ENCODE measurements around the gene CD7. TPM values are rescaled to one million over a fixed set of nuclear protein-coding genes. Genes with fewer than 3 reads are reported as not detected.

CD7 gene
- total RNA-seq, 2 experiments from 2014 or later: 284 to 295 TPM

- ChIA-PET POLR2A (interaction anchor here (0.8 to 7.6 kb wide), 3 partner anchors 10 to 60 kb away, joined by 3 to 71 read pairs (median 3); partner anchors contain the start of gene CD7), CTCF (interaction anchor here (1.2 to 4.0 kb wide), 2 partner anchors 12 to 46 kb away, joined by 3 to 14 read pairs; partner anchors contain the start of gene CD7)
Measured at GRCh38 chr17:82304826-82305726, 12.3 kb downstream of the CD7 start.

DNA sequence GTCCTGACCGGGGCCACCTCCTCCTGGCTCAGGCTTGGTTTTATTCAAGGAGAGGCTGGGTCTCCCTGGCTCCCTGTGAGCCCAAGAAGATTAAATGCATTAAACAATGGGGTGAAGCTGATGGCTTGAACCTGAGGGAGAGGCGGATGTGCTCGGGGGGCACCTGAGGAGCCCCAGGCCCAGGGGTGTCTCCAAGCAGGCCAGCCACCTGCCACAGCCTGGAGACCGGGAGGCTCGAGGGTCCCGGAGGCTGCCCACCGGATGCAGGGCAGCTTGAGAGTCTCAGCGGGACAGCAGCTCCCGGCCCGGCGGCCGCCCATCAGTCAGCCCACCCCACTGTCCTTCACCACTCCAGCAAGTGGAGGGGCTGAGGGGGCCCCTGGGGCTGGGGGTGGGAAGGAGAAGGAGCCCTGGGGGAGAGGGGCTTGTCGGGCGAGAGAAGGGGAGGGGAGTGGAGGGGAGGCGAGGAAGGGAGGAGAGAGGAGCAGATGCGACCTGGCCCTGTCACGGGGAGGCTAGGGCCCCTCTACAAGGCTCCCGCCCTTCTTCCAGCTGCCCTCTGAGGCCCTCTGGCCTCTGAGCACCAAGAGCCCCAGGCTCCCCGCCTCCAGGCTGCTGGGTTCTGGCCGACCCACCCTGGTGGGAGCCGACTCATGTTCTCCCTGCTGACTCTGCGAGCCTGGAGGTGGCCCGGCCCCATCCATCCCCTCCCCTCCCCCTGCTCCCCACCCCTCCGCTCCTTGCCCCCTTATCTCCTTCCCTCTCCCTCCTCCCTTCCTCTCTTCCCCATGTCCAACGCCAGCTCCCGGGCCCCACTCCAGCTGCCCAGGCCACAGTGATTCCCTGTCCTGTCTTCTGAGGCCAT is 13.2 kb downstream of the CD7 start:
- CTCF ChIA-PET: interaction anchor here (1.2 to 7.7 kb wide), 5 partner anchors 8 to 68 kb away, joined by 3 to 49 read pairs (median 5); no protein-coding TSS in a partner anchor

DNA sequence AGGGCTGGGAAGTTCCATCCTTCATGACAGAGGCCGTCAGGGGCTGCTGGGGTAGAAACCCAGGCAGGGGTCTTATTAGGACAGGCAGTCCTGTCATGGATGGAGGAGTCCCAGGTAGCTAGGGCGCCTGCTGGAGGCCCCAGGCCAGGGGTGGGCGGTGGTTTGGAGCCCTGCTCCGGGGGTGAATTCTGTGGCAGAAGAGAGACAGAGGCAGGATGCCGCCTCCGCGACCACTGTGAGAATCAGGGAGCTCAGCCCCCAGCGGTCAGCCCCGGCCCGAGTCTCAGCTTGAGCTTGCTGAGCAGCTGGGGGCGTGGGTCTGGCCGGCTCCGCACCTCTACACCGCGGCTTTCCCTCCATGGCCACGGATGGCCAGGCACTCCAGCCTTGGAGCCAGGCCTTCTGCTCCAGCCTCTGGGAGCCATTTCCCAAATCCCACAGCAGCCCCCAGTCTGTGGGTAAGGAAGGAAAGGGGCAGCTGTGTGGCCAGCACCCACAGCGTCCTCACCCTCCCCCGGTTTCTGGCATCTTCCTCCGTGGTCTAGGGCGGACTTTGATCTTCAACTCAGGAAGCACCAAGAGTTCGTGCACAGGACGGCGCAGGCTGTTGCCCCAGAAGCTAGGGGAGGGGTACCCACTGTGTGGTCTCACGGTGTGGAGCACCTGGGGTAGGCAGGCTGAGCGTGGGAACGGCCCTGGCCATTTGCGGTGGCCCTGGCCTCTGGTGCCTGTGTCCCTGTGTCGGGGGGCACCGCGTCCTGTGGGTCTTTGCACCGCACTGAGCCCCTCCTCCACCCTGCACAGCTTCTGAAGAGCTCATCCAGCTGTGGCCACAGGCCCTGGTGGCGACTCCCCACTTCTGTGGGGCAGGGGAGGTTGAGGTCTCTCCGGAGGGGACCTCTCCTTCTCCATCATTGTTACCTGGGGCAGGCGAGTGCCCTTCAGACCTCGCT is 14.1 kb downstream of the CD7 start:
- ChIA-PET CTCF (interaction anchor here (0.9 to 7.7 kb wide), 8 partner anchors 9 to 67 kb away, joined by 3 to 49 read pairs (median 4); partner anchors contain the start of gene CD7), POLR2A (interaction anchor here (0.8 to 7.6 kb wide), 8 partner anchors 8 to 75 kb away, joined by 3 to 71 read pairs (median 4); partner anchors contain the start of genes CD7 and SLC16A3)

More for the DNA sequence above, 13.2 kb downstream of the CD7 start:
- POLR2A ChIA-PET: interaction anchor here (0.8 to 7.6 kb wide), 5 partner anchors 8 to 19 kb away, joined by 3 to 71 read pairs (median 4); partner anchors contain the start of gene CD7

DNA sequence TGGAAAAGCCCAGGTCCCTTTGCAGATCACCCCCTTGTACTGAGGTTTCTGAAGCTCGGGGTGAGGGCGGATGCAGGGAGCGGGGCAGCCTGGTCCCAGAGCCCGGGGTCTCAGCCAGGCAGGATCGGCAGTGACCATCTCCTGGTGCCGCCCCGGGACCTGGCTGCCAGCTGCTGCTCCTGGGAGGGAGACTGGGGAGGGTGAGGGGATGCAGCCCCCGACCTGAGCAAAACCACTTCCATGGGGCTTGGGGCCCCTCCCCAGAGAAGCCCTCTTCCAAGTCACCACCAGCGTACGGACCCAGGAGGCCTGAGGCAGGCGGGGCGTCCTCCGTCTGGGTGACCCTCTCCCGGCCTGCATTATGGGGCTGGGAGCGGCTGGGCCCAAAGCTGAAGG is 14.8 kb downstream of the CD7 start:
- ChIA-PET CTCF (interaction anchor here (0.9 to 7.7 kb wide), 7 partner anchors 10 to 60 kb away, joined by 4 to 49 read pairs (median 7); partner anchors contain the start of gene CD7), POLR2A (interaction anchor here (1.2 to 7.6 kb wide), 6 partner anchors 9 to 74 kb away, joined by 3 to 71 read pairs (median 7); partner anchors contain the start of genes CD7 and SLC16A3)

DNA sequence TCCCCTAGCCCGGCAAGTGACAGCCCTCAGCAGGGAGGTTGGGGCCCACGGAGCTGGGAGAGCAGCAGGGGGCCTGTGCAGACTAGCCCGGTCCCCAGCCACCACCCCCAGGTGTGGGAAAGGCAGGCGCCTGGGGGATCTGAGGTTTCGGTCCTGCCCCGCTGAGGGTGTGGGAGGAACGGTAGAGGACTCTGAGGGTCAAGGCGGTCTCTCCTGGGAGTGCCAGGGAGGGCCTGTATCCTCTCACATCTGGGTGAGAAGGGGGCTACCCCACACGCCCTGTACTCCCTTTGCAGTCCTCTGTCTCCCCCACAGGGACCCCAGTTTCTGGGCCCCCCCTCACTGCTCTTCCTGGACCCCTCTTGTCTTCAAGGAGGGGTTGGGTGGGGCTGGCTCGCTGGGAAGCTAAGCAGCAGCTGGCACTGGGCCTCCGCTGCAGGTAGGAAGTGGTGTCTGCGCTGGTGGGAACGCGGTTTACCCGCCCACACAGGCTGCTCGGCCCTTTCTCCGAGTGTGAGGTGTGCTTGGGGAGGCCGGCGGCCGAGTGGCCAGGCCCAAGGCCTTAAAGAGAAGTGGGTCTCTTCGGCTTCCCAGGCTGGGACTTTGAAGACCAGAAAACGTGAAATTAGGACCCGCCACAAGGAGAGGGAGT is 15.4 kb downstream of the CD7 start:
- ChIA-PET CTCF (interaction anchor here (0.9 to 7.7 kb wide), 9 partner anchors 10 to 115 kb away, joined by 3 to 49 read pairs (median 7); partner anchors contain the start of gene CD7), POLR2A (interaction anchor here (1.2 to 7.6 kb wide), 5 partner anchors 10 to 74 kb away, joined by 3 to 71 read pairs (median 10); partner anchors contain the start of genes CD7 and SLC16A3)

- ChIA-PET CTCF (interaction anchor here (0.6 to 7.7 kb wide), 10 partner anchors 9 to 190 kb away, joined by 3 to 49 read pairs (median 6); partner anchors contain the start of gene CD7), POLR2A (interaction anchor here (0.5 to 7.6 kb wide), 5 partner anchors 9 to 150 kb away, joined by 3 to 71 read pairs (median 10); partner anchors contain the start of genes CD7 and SLC16A3)
Measured at GRCh38 chr17:82301300-82301915, 16.0 kb downstream of the CD7 start.

DNA sequence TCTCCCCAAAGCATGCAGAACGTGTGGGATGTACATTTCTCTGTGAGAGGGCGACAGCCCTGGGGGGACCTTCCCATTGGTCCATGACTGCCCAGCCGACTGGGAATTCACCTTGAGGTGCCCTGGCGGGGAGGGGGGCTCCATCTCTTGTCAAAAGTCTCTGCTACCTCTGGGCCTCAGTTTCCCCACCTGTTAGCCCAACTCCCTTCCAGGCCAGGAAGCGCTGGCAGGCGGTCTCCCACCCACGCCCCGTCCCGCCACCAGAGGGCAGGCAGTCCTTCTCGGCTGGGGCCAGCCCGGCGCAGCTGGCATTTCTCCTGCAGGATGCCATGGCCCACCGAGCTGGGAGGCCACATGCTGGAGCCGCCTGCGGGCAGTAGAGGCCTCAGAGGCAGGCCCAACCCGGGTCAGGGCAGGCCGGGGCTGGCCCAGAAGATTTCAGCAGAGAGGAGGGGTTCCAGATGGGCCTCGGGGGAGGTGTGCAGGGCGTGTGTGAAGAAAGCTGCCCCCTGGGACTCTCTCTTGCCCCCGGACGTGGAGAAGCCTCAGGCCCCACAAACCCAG is 16.6 kb downstream of the CD7 start:
- ChIA-PET POLR2A (interaction anchor here (2.5 to 7.6 kb wide), 3 partner anchors 8 to 21 kb away, joined by 10 to 71 read pairs (median 25); partner anchors contain the start of gene CD7), CTCF (interaction anchor here (0.6 to 7.7 kb wide), 10 partner anchors 9 to 189 kb away, joined by 3 to 49 read pairs (median 6); partner anchors contain the start of gene CD7)

GRCh38 chr17:82300228-82300627 is 17.2 kb downstream of the CD7 start:
- ChIA-PET CTCF (interaction anchor here (1.0 to 7.7 kb wide), 9 partner anchors 8 to 64 kb away, joined by 3 to 49 read pairs (median 11); partner anchors contain the start of genes CD7 and SECTM1), POLR2A (interaction anchor here (0.6 to 7.6 kb wide), 4 partner anchors 17 to 409 kb away, joined by 3 to 71 read pairs (median 14); partner anchors contain the start of genes ALYREF and CD7)

- CTCF ChIA-PET: interaction anchor here (1.0 to 7.7 kb wide), 6 partner anchors 7 to 59 kb away, joined by 3 to 49 read pairs (median 8); partner anchors contain the start of genes CD7 and SECTM1
- POLR2A ChIA-PET: interaction anchor here (0.6 to 4.2 kb wide), 4 partner anchors 10 to 56 kb away, joined by 3 to 32 read pairs (median 16); partner anchors contain the start of gene CD7
Measured at GRCh38 chr17:82299452-82299851, 18.0 kb downstream of the CD7 start.

- ChIA-PET CTCF (interaction anchor here (0.8 to 7.7 kb wide), 14 partner anchors 8 to 901 kb away, joined by 3 to 49 read pairs (median 4); partner anchors contain the start of genes CD7 and CSNK1D), POLR2A (interaction anchor here (1.0 to 4.2 kb wide), 11 partner anchors 8 to 70 kb away, joined by 3 to 32 read pairs (median 6); partner anchors contain the start of genes CD7 and SLC16A3)
Measured at GRCh38 chr17:82298538-82299421, 18.6 kb downstream of the CD7 start.

GRCh38 chr17:82297714-82298537 is 19.5 kb downstream of the CD7 start:
- ChIA-PET POLR2A (interaction anchor here (1.0 to 3.3 kb wide), 13 partner anchors 8 to 151 kb away, joined by 3 to 32 read pairs (median 5); partner anchors contain the start of genes CD7, CSNK1D and SLC16A3), CTCF (interaction anchor here (0.6 to 7.7 kb wide), 15 partner anchors 9 to 902 kb away, joined by 3 to 49 read pairs (median 4); partner anchors contain the start of gene CD7)

DNA sequence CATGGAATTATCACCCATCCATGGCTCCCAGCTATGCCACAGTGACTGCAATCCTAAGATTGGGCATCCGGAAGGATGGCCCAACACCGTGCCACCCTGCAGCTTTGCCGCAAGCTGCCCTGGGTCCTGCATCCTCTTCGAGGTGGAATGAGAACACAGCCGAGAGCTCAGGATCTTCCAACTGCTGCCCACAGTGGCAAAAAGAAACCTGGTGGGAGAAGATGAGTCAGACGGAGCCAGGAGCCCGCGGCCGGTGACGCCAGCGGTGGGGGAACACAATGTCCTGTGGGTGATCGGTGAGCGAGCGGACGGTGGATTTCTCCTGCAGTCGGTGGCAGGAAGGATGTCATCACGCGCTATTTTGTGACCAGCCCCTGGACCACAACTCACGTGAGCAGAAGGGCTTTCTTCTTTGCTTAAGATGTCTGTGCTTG is 20.1 kb downstream of the CD7 start:
- POLR2A ChIA-PET: interaction anchor here (0.6 to 3.3 kb wide), 14 partner anchors 9 to 152 kb away, joined by 3 to 32 read pairs (median 5); partner anchors contain the start of genes CD7 and CSNK1D
- CTCF ChIA-PET: interaction anchor here (0.7 to 7.7 kb wide), 8 partner anchors 10 to 42 kb away, joined by 3 to 49 read pairs (median 3); partner anchors contain the start of gene CD7

Measured in activated CD8-positive, alpha-beta memory T cell treated with anti-CD3 and anti-CD28 coated beads for 36 hours (primary cell).